Activated CD4-positive, alpha-beta T cell treated with anti-CD3 and anti-CD28 coated beads, Interleukin-2, amount 50 U/mL, for 1 hour (primary cell): ENCODE results near the gene RAB1B.
"Not testable (repeated sequence)": the region's sequence is repeated elsewhere in the genome, so short reads cannot be mapped to it uniquely, and the experiment has no call there.

ENCODE experiments used
- DNase-seq: peaks from one replicate; pipeline ENCODE4 v3.0.0-alpha.2; 2020

RAB1B gene

GRCh38 chr11:66310803-66311440 is 42.5 kb downstream of the RAB1B start:
- not testable (repeated sequence) for DNase-seq

GRCh38 chr11:66311470-66311964 is 43.1 kb downstream of the RAB1B start:
- no peak for DNase-seq

- peak; percentile 93 for DNase-seq
Observed at GRCh38 chr11:66311965-66312548, 43.6 kb downstream of the RAB1B start.

GRCh38 chr11:66312549-66313320 is 44.3 kb downstream of the RAB1B start:
- peak; percentile 100 for DNase-seq

- DNase-seq = no peak
Observed at GRCh38 chr11:66313321-66314185, 45.1 kb downstream of the RAB1B start.

GRCh38 chr11:66314186-66314501 is 45.7 kb downstream of the RAB1B start:
- no peak for DNase-seq

GRCh38 chr11:66314561-66315497 is 46.4 kb downstream of the RAB1B start:
- DNase-seq = no peak

GRCh38 chr11:66315498-66315885 is 47.1 kb downstream of the RAB1B start:
- no peak for DNase-seq

- DNase-seq = no peak
Observed at GRCh38 chr11:66315921-66316811, 47.7 kb downstream of the RAB1B start.

GRCh38 chr11:66316849-66317251 is 48.4 kb downstream of the RAB1B start, which contains the start of gene CD248:
Gene CD248, minus strand, starts transcription at chr11:66317044. Its CDS starts 17 bp downstream, at chr11:66317027.
- DNase-seq = no peak

- DNase-seq = no peak
Observed at GRCh38 chr11:66317322-66317722, 48.9 kb downstream of the RAB1B start.

GRCh38 chr11:66317723-66318599 is 49.5 kb downstream of the RAB1B start:
- peak; percentile 40 for DNase-seq

- no peak for DNase-seq
Observed at GRCh38 chr11:66318600-66318970, 50.1 kb downstream of the RAB1B start.

GRCh38 chr11:66320289-66320688 is 51.9 kb downstream of the RAB1B start:
- not testable (repeated sequence) for DNase-seq

GRCh38 chr11:66320748-66321147 is 52.3 kb downstream of the RAB1B start:
- DNase-seq = not testable (repeated sequence)

GRCh38 chr11:66321606-66322005 is 53.2 kb downstream of the RAB1B start:
- DNase-seq = no peak

- DNase-seq = no peak
Observed at GRCh38 chr11:66322732-66323427, 54.4 kb downstream of the RAB1B start.

- no peak for DNase-seq
Observed at GRCh38 chr11:66323684-66324083, 55.2 kb downstream of the RAB1B start.

- no peak for DNase-seq
Observed at GRCh38 chr11:66324664-66325063, 56.2 kb downstream of the RAB1B start.
